HG03025 (cell line): Measurements from ENCODE around the gene RTL10.

ENCODE experiments used
- ATAC-seq: cut with Tn5 transposase; IDR thresholded peaks from one replicate; pipeline ENCODE4 v1.9.1; 2021; ENCODE audit warnings: mild to moderate bottlenecking, moderate library complexity; ENCODE audit not compliant: unreplicated experiment, low FRiP score

RTL10 gene

GRCh38 chr22:19877626-19878339 lies 23.1 kb upstream of the RTL10 start:
- no peak for ATAC-seq

GRCh38 chr22:19876941-19877625 lies 22.4 kb upstream of the RTL10 start:
- no peak for ATAC-seq

- no peak for ATAC-seq
Observed at GRCh38 chr22:19876314-19876940, 21.8 kb upstream of the RTL10 start.

- ATAC-seq = no peak
Observed at GRCh38 chr22:19875531-19876313, 21.0 kb upstream of the RTL10 start.

- no peak for ATAC-seq
Observed at GRCh38 chr22:19875061-19875530, 20.4 kb upstream of the RTL10 start.

GRCh38 chr22:19874307-19875060 lies 19.8 kb upstream of the RTL10 start:
- ATAC-seq = no peak

GRCh38 chr22:19873960-19874306 lies 19.3 kb upstream of the RTL10 start:
- no peak for ATAC-seq

- ATAC-seq = no peak
Observed at GRCh38 chr22:19873138-19873959, 18.7 kb upstream of the RTL10 start.

- no peak for ATAC-seq
Observed at GRCh38 chr22:19872779-19873137, 18.1 kb upstream of the RTL10 start.

GRCh38 chr22:19871845-19872778 lies 17.4 kb upstream of the RTL10 start:
- no peak for ATAC-seq

- ATAC-seq = no peak
Observed at GRCh38 chr22:19871023-19871844, 16.6 kb upstream of the RTL10 start.

GRCh38 chr22:19870153-19871022 lies 15.7 kb upstream of the RTL10 start:
- no peak for ATAC-seq

- ATAC-seq = no peak
Observed at GRCh38 chr22:19869497-19870152, 15.0 kb upstream of the RTL10 start.

- no peak for ATAC-seq
Observed at GRCh38 chr22:19868773-19869471, 14.2 kb upstream of the RTL10 start.

GRCh38 chr22:19868333-19868732 lies 13.7 kb upstream of the RTL10 start:
- ATAC-seq = no peak
